HG02981 (cell line): ENCODE data around the gene THAP8.
A peak's percentile ranks its signal among the peaks of the same experiment; 100 is the strongest.

ENCODE experiments used
- ATAC-seq: cut with Tn5 transposase; IDR thresholded peaks from one replicate; pipeline ENCODE4 v1.9.1; 2021; ENCODE audit warnings: mild to moderate bottlenecking, moderate library complexity; ENCODE audit not compliant: unreplicated experiment

THAP8 gene

GRCh38 chr19:35995048-35995993 is 58.8 kb downstream of the THAP8 start, which contains the start of gene SDHAF1:
TSS of gene SDHAF1 (plus strand) at chr19:35995188. CDS start at chr19:35995275, 87 bp downstream.
- ATAC-seq = peak; percentile 82

GRCh38 chr19:35993923-35994598 is 60.0 kb downstream of the THAP8 start:
- no peak for ATAC-seq

- no peak for ATAC-seq
Observed at GRCh38 chr19:35992907-35993765, 60.9 kb downstream of the THAP8 start.

- ATAC-seq = no peak
Observed at GRCh38 chr19:35991731-35992450, 62.2 kb downstream of the THAP8 start.

GRCh38 chr19:35990771-35991730 is 63.0 kb downstream of the THAP8 start:
- ATAC-seq = no peak

GRCh38 chr19:35990156-35990555 is 63.9 kb downstream of the THAP8 start:
- no peak for ATAC-seq

- no peak for ATAC-seq
Observed at GRCh38 chr19:35988824-35989223, 65.3 kb downstream of the THAP8 start.

GRCh38 chr19:35987571-35987896 is 66.6 kb downstream of the THAP8 start:
- ATAC-seq = no peak

- ATAC-seq = no peak
Observed at GRCh38 chr19:35986664-35987570, 67.2 kb downstream of the THAP8 start.

- no peak for ATAC-seq
Observed at GRCh38 chr19:35986111-35986510, 68.0 kb downstream of the THAP8 start.
